SK-N-SH treated with all-trans-retinoic acid at 6 μM for 48 hours (cell line): ENCODE measurements around the gene RNF138.

ENCODE experiments used
- ATAC-seq: fragments of 200-7000 bp; cut with Tn5 transposase; 3 replicates; pipeline ENCODE4 v1.9.1; 2020; ENCODE audit warnings: mild to moderate bottlenecking, moderate library complexity
- ARNTL ChIP-seq: fragments of 450-650 bp; formaldehyde crosslinking; IDR thresholded peaks from 2 replicates; pipeline ENCODE4 v1.5.0; 2020; ENCODE audit warnings: low read depth, mild to moderate bottlenecking, moderate library complexity, borderline replicate concordance
- BACH2 ChIP-seq: fragments of 250-450 bp; sonication (Bioruptor Pico); IDR thresholded peaks from 2 replicates; pipeline ENCODE4 v1.9.0; 2021; ENCODE audit warnings: mild to moderate bottlenecking, borderline replicate concordance
- CSDC2 ChIP-seq: fragments of 250-450 bp; sonication (Bioruptor Pico); IDR thresholded peaks from 2 replicates; pipeline ENCODE4 v1.5.0; 2020; ENCODE audit warnings: mild to moderate bottlenecking, moderate library complexity
- CSRNP3 ChIP-seq: fragments of 250-450 bp; sonication (Bioruptor Pico); IDR thresholded peaks from 2 replicates; pipeline ENCODE4 v1.5.1; 2021; ENCODE audit warnings: mild to moderate bottlenecking, moderate library complexity
- ESRRG ChIP-seq: fragments of 250-450 bp; sonication (Bioruptor Pico); IDR thresholded peaks from 2 replicates; pipeline ENCODE4 v1.6.1; 2021; ENCODE audit warnings: mild to moderate bottlenecking
- GLIS3 ChIP-seq: fragments of 250-450 bp; sonication (Bioruptor Pico); IDR thresholded peaks from 2 replicates; pipeline ENCODE4 v1.5.0; 2020; ENCODE audit warnings: mild to moderate bottlenecking, moderate library complexity
- ISL1 ChIP-seq: fragments of 250-450 bp; sonication (Bioruptor Pico); IDR thresholded peaks from 2 replicates; pipeline ENCODE4 v2.1.2; 2022; ENCODE audit warnings: mild to moderate bottlenecking, moderate library complexity
- OSR1 ChIP-seq: fragments of 250-450 bp; sonication (Bioruptor Pico); IDR thresholded peaks from 2 replicates; pipeline ENCODE4 v1.8.0; 2022; ENCODE audit warnings: moderate library complexity, mild to moderate bottlenecking, inconsistent platforms
- PATZ1 ChIP-seq: fragments of 250-450 bp; sonication (Bioruptor Pico); IDR thresholded peaks from 2 replicates; pipeline ENCODE4 v1.8.0; 2020; ENCODE audit warnings: mild to moderate bottlenecking, moderate library complexity, borderline replicate concordance
- POU6F1 ChIP-seq: fragments of 250-450 bp; sonication (Bioruptor Pico); IDR thresholded peaks from 2 replicates; pipeline ENCODE4 v1.8.0; 2021; ENCODE audit warnings: low read depth, mild to moderate bottlenecking, moderate library complexity, borderline replicate concordance
- PPARA ChIP-seq: fragments of 250-450 bp; sonication (Bioruptor Pico); IDR thresholded peaks from 2 replicates; pipeline ENCODE4 v1.5.0; 2020; ENCODE audit warnings: mild to moderate bottlenecking, borderline replicate concordance
- RARB ChIP-seq: fragments of 250-450 bp; sonication (Bioruptor Pico); IDR thresholded peaks from 2 replicates; pipeline ENCODE4 v1.8.0; 2021; ENCODE audit warnings: mild to moderate bottlenecking, moderate library complexity
- TCF4 ChIP-seq: fragments of 250-450 bp; sonication (Bioruptor Pico); IDR thresholded peaks from 2 replicates; pipeline ENCODE4 v1.8.0; 2021; ENCODE audit warnings: mild to moderate bottlenecking, moderate library complexity, borderline replicate concordance
- TOX ChIP-seq: fragments of 250-450 bp; sonication (Bioruptor Pico); IDR thresholded peaks from 2 replicates; pipeline ENCODE4 v1.8.0; 2021; ENCODE audit warnings: mild to moderate bottlenecking, moderate library complexity, borderline replicate concordance
- TSHZ2 ChIP-seq: fragments of 250-450 bp; sonication (Bioruptor Pico); IDR thresholded peaks from 2 replicates; pipeline ENCODE4 v1.5.0; 2020; ENCODE audit warnings: mild to moderate bottlenecking, moderate library complexity
- ZC3H10 ChIP-seq: fragments of 250-450 bp; sonication (Bioruptor Pico); IDR thresholded peaks from 2 replicates; pipeline ENCODE4 v1.5.1; 2021; ENCODE audit warnings: mild to moderate bottlenecking, moderate library complexity
- ZFP3 ChIP-seq: fragments of 250-450 bp; sonication (Bioruptor Pico); IDR thresholded peaks from 2 replicates; pipeline ENCODE4 v1.5.0; 2020; ENCODE audit warnings: mild to moderate bottlenecking, moderate library complexity
- ZFP30 ChIP-seq: fragments of 450-650 bp; formaldehyde crosslinking; IDR thresholded peaks from 2 replicates; pipeline ENCODE4 v1.5.0; 2022; ENCODE audit warnings: mild to moderate bottlenecking, moderate library complexity
- ZNF565 ChIP-seq: fragments of 450-650 bp; formaldehyde crosslinking; conservative IDR thresholded peaks from 2 replicates; pipeline ENCODE4 v1.5.0; 2020; ENCODE audit warnings: low read depth, mild to moderate bottlenecking, moderate library complexity
- ZNF70 ChIP-seq: fragments of 450-650 bp; formaldehyde crosslinking; IDR thresholded peaks from 2 replicates; pipeline ENCODE4 v1.5.0; 2020; ENCODE audit warnings: mild to moderate bottlenecking, moderate library complexity

RNF138 gene

GRCh38 chr18:32114293-32114942 lies 22.7 kb downstream of the RNF138 start (continued):
- no peak for TF ChIP-seq TSHZ2 (CRISPR knock-in tag)
- no peak for TF ChIP-seq POU6F1
- TF ChIP-seq TCF4 (CRISPR knock-in tag), result no peak
- no peak for TF ChIP-seq PPARA
- TF ChIP-seq ZC3H10, result no peak
- no peak for TF ChIP-seq ZFP30 (CRISPR knock-in tag)
- no peak for TF ChIP-seq ZNF565 (CRISPR knock-in tag)
- TF ChIP-seq BACH2 (CRISPR knock-in tag), result no peak

GRCh38 chr18:32122039-32122438 lies 30.4 kb downstream of the RNF138 start:
- ATAC-seq, result no peak
- TF ChIP-seq ZNF70 (CRISPR knock-in tag) (no peak), TCF4 (CRISPR knock-in tag) (no peak), BACH2 (CRISPR knock-in tag) (no peak), ZFP3 (CRISPR knock-in tag) (no peak), ZFP30 (CRISPR knock-in tag) (no peak), ZNF565 (CRISPR knock-in tag) (no peak), PATZ1 (CRISPR knock-in tag) (no peak), CSRNP3 (CRISPR knock-in tag) (no peak), ARNTL (CRISPR knock-in tag) (no peak), TSHZ2 (CRISPR knock-in tag) (no peak), ESRRG (CRISPR knock-in tag) (no peak), TOX (CRISPR knock-in tag) (no peak), ISL1 (no peak), OSR1 (CRISPR knock-in tag) (no peak), RARB (CRISPR knock-in tag) (no peak), PPARA (no peak)

- peak; percentile 46; the same call in 2 of the 3 replicates for ATAC-seq
- TF ChIP-seq BACH2 (CRISPR knock-in tag), result no peak
- 0 out of 2 replicates have a peak, but pooled peaks have one; percentile 38 for TF ChIP-seq TOX (CRISPR knock-in tag)
- TF ChIP-seq GLIS3, result no peak
- TF ChIP-seq ISL1, result peak; percentile 69
- no peak for TF ChIP-seq CSDC2 (CRISPR knock-in tag)
- peak; percentile 65; the same call in 1 of the 2 replicates for TF ChIP-seq ZC3H10
- peak; percentile 10; the same call in 1 of the 2 replicates for TF ChIP-seq TCF4 (CRISPR knock-in tag)
Measured at GRCh38 chr18:32126538-32126937, 34.9 kb downstream of the RNF138 start.
